PC-9 (cell line): Measurements from ENCODE around the gene AUTS2. TPM values are rescaled to one million over a fixed set of nuclear protein-coding genes. Genes with fewer than 3 reads are reported as not detected.

Experiments used
- BruUV-seq: library from RNA; stranded (reverse); fragments of 400-500 nt; replicated peaks from 2 replicates; lab custom pipeline; 2021; lab: Mats Ljungman, UMichigan
- CTCF ChIA-PET: fragments of 300-600 bp; sonication (Branson Sonifier 250); formaldehyde crosslinking; loops from one replicate; lab custom pipeline; 2022; ENCODE audit warnings: antibody characterized with exemption; lab: Charles Lee
- POLR2A ChIA-PET: fragments of 300-600 bp; sonication (Branson Sonifier 250); formaldehyde crosslinking; loops from one replicate; lab custom pipeline; 2022; ENCODE audit warnings: antibody characterized with exemption; ENCODE audit not compliant: unreplicated experiment; lab: Charles Lee
- DNase-seq, 2 experiments: peaks; one replicate each; pipeline versions ENCODE4 v3.0.0 to v3.0.0-alpha.2; 2015 to 2022; ENCODE audit warnings: mixed read lengths in 1 of 2
- H2AFZ ChIP-seq: fragments of 200-600 bp; sonication (generic); 2 replicates; pipeline ENCODE4 v1.8.1; 2017; ENCODE audit warnings: antibody characterized with exemption
- H3F3A ChIP-seq: fragments of 200-600 bp; sonication (generic); 2 replicates; pipeline ENCODE4 v1.8.1; 2017; ENCODE audit warnings: antibody characterized with exemption, mild to moderate bottlenecking, low read depth; ENCODE audit not compliant: insufficient read depth
- H3K27ac ChIP-seq: fragments of 200-600 bp; sonication (generic); 2 replicates; pipeline ENCODE4 v1.6.1; 2016; ENCODE audit warnings: mixed run types
- H3K27me3 ChIP-seq: fragments of 200-600 bp; sonication (generic); 2 replicates; pipeline ENCODE4 v1.6.1; 2016; ENCODE audit warnings: low read depth, mixed run types; ENCODE audit not compliant: insufficient read depth
- H3K36me3 ChIP-seq: fragments of 200-600 bp; sonication (generic); 2 replicates; pipeline ENCODE4 v1.6.1; 2016; ENCODE audit warnings: low read depth, mixed run types
- H3K4me1 ChIP-seq: fragments of 200-600 bp; sonication (generic); replicated peaks from 2 replicates; pipeline ENCODE4 v1.6.1; 2016; ENCODE audit warnings: mixed run types; ENCODE audit not compliant: insufficient read depth
- H3K4me2 ChIP-seq: fragments of 200-600 bp; sonication (generic); 2 replicates; pipeline ENCODE4 v1.6.1; 2017; ENCODE audit warnings: mixed run types
- H3K4me3 ChIP-seq: fragments of 200-600 bp; sonication (generic); 2 replicates; pipeline ENCODE4 v1.6.1; 2016; ENCODE audit warnings: mixed run types
- H3K79me2 ChIP-seq: fragments of 200-600 bp; sonication (generic); 2 replicates; pipeline ENCODE4 v1.6.1; 2017; ENCODE audit warnings: low read depth, mixed run types
- H3K9me2 ChIP-seq: fragments of 200-600 bp; sonication (generic); 2 replicates; pipeline ENCODE4 v1.8.1; 2017; ENCODE audit warnings: mild to moderate bottlenecking; ENCODE audit not compliant: insufficient read depth
- H3K9me3 ChIP-seq: fragments of 200-600 bp; sonication (generic); 2 replicates; pipeline ENCODE4 v1.8.1; 2016; ENCODE audit warnings: low read depth; ENCODE audit not compliant: insufficient read depth
- H4K20me1 ChIP-seq: fragments of 200-600 bp; sonication (generic); 2 replicates; pipeline ENCODE4 v1.8.1; 2017; ENCODE audit not compliant: insufficient read depth
- CTCF ChIP-seq: fragments of 200-600 bp; sonication (generic); conservative IDR thresholded peaks from 2 replicates; pipeline ENCODE4 v1.6.1; 2017; ENCODE audit warnings: mixed run types, antibody characterized with exemption, mild to moderate bottlenecking, moderate library complexity
- EZH2 ChIP-seq: fragments of 200-600 bp; sonication (generic); IDR thresholded peaks from 2 replicates; pipeline ENCODE4 v1.8.0; 2017; ENCODE audit warnings: antibody characterized with exemption, low read depth
- intact Hi-C: fragments of 100-400 bp; cut with micrococcal nuclease; formaldehyde crosslinking; loops from one replicate; pipeline ENCODE4 v1.10.0; 2022; ENCODE audit not compliant: unreplicated experiment
- total RNA-seq: library from RNA; stranded (reverse); gene quantifications from 2 replicates; pipeline ENCODE4 v1.2.3, GENCODE V29; 2021

The AUTS2 gene
- total RNA-seq, 1 experiment from 2014 or later: not detected

DNA sequence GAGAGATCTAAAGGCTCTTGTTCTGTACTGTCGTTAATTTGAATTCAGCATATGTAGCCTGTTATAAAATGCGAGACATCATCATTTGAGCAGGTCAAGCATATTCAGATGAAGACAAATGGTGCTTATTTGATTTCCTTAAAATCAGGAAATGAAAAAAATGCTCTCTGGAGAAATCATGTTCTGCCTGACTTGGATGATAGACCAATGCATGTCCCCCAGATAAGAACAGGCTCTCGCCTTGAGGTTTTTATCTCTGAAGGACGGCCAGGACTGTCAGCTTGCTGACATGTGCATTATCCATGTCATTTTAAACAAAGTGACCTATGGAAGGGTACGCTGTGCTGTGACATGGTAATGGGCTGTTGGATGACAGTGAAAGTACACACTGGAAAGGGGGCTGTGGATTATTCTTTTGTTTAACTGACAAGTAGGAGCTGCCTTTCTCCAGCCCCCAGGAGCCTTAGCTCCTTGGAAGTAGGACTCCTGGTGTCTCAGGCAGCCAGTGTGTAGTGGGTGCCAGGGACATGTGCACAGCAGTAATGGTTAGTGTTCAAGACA is 838.6 kb downstream of the AUTS2 start:
- no peak overlapping the region for H2AFZ ChIP-seq
- H3K4me2 ChIP-seq: no peak overlapping the region
- intact Hi-C loops: no loop called here
- CTCF ChIA-PET: no interaction called here
- no TSS peak for BruUV-seq
- no peaks in the 10 kb centered on the region for H3K79me2 ChIP-seq
- TF ChIP-seq CTCF: no peak
- no peak for TF ChIP-seq EZH2
- H3K9me2 ChIP-seq: no peaks in the 10 kb centered on the region
- no peak overlapping the region for H3K27ac ChIP-seq
- H3K4me1 ChIP-seq: no peaks in the 10 kb centered on the region
- H3K4me3 ChIP-seq: no peak overlapping the region
- H4K20me1 ChIP-seq: no peaks in the 10 kb centered on the region
- H3K36me3 ChIP-seq: no peaks in the 10 kb centered on the region
- DNase-seq: no peak
- POLR2A ChIA-PET: no interaction called here
- H3K9me3 ChIP-seq: no peaks in the 10 kb centered on the region
- H3F3A ChIP-seq: no peaks in the 10 kb centered on the region
- H3K27me3 ChIP-seq: peaks cover 36% of the 10 kb centered on the region

DNA sequence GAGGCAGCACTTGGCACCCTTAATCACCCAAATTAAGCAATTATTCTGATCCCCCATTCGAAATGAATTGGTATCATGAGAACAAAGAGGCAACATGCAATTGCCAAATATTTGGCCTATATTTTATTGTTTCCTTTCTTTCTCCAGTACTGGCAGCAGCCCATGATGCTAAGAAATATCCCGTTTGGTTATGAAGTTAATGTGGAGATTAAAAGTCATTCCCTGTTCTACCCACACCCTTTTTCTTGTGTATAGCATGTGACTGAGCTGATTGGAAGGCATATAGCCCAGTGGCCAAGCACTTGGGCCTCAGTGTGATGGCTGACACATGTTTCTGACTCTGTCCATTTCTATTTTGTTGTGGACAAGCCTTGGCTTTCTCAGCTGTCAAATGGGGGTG is 841.4 kb downstream of the AUTS2 start:
- TF ChIP-seq CTCF (no peak), EZH2 (no peak)
- H3F3A ChIP-seq: no peaks in the 10 kb centered on the region
- no peaks in the 10 kb centered on the region for H3K36me3 ChIP-seq
- BruUV-seq: no TSS peak
- intact Hi-C loops: no loop called here
- no peaks in the 10 kb centered on the region for H3K9me2 ChIP-seq
- peaks cover 22% of the 10 kb centered on the region for H3K27me3 ChIP-seq
- H4K20me1 ChIP-seq: no peaks in the 10 kb centered on the region
- H2AFZ ChIP-seq: no peak overlapping the region
- DNase-seq: no peak
- H3K27ac ChIP-seq: no peak overlapping the region
- H3K4me3 ChIP-seq: no peak overlapping the region
- POLR2A ChIA-PET: no interaction called here
- no peaks in the 10 kb centered on the region for H3K4me1 ChIP-seq
- H3K9me3 ChIP-seq: no peaks in the 10 kb centered on the region
- no peak overlapping the region for H3K4me2 ChIP-seq
- H3K79me2 ChIP-seq: no peaks in the 10 kb centered on the region
- CTCF ChIA-PET: no interaction called here

DNA sequence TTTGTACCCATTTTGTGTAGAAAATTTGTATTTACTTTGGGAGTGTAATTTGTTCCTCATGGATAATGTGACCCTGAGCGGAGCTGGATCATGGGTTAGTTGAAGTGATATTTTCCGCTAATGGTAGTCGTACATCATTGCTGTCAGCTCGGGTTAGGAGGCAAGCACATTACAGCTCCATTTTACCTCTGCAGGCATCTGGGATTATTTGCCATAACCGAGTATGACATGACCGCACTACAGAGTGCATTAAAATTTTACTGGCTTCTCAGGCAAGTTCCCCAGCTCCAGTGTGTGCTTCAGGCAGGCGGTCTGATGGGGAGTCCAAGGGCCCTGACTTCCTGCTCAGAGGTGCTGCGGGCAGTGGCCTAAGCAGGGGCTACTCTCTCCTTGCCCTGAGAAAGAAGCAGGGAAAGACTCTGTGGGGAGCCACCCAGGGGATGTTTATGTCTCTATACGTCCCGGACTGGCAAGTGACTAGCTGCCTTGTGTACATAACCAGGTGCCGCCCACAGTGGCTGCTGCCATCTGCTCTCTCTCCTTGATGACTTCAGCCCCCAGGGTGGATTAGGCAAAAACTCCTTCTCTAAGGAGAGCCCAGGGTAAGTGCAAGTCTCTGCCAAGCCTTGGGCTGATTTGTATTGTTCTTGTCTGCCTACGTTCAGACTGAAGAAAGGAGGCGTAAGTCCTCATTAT is 848.3 kb downstream of the AUTS2 start:
- Histone ChIP-seq H3K27me3 (peaks cover 26% of the 10 kb centered on the region), H3K27ac (no peak overlapping the region), H3K9me3 (no peaks in the 10 kb centered on the region), H3K36me3 (no peaks in the 10 kb centered on the region), H3K4me2 (no peak overlapping the region), H3K79me2 (no peaks in the 10 kb centered on the region), H3K9me2 (no peaks in the 10 kb centered on the region), H3K4me1 (no peaks in the 10 kb centered on the region), H2AFZ (no peak overlapping the region), H3F3A (no peaks in the 10 kb centered on the region), H4K20me1 (no peaks in the 10 kb centered on the region), H3K4me3 (no peak overlapping the region)
- DNase-seq: no peak
- CTCF ChIA-PET: no interaction called here
- no TSS peak for BruUV-seq
- POLR2A ChIA-PET: interaction anchor here (0.7 kb wide), 1 partner anchor 255 kb away, joined by 3 read pairs; no protein-coding TSS in a partner anchor
- no peak for TF ChIP-seq EZH2
- TF ChIP-seq CTCF: no peak
- intact Hi-C loops: no loop called here
